ENCODE measurements around the gene PRDM16. TPM values are rescaled to one million over a fixed set of nuclear protein-coding genes. Genes with fewer than 3 reads are reported as not detected.

PRDM16 gene
- total and polyA plus RNA-seq, 2 donors (not counting 1 experiment from before 2014, with no cell fraction given) = 0.03 to 0.12 TPM

GRCh38 chr1:3231826-3232225 lies 162.8 kb downstream of the PRDM16 start:
- no peaks in the 10 kb centered on the region for H3K4me1 Mint-ChIP-seq
- Histone ChIP-seq H3K79me2 (ENCODE audit: control insufficient read depth, insufficient read depth, low read length) (no peaks in the 10 kb centered on the region), H3K27me3 (replicated peaks in 1 of 4; ENCODE audit: control extremely low read depth in 1 of 4, control insufficient read depth in 3 of 4, insufficient read depth in 4 of 4, low read length in 3 of 4) (no peaks in the 10 kb centered on the region), H3K4me2 (replicated peaks; ENCODE audit: low read depth, low read length, poor library complexity, severe bottlenecking) (no peak overlapping the region), H2AFZ (ENCODE audit: insufficient read depth, low read depth, low read length, poor library complexity, severe bottlenecking) (no peak overlapping the region), H3K27ac (ENCODE audit: low read length in 2 of 2) (no peak overlapping the region), H3K9me3 (ENCODE audit: control extremely low read depth in 1 of 3, control insufficient read depth in 2 of 3, insufficient read depth in 1 of 3, low read length in 2 of 3) (no peaks in the 10 kb centered on the region), H3K4me1 (ENCODE audit: control insufficient read depth in 2 of 2, insufficient read depth in 2 of 2, low read length in 2 of 2) (no peaks in the 10 kb centered on the region), H4K20me1 (ENCODE audit: control insufficient read depth, insufficient read depth, low read length, poor library complexity, severe bottlenecking) (no peaks in the 10 kb centered on the region), H3K4me3 (ENCODE audit: control extremely low read depth in 1 of 5, extremely low read depth in 1 of 5, insufficient read depth in 1 of 5, low read depth in 2 of 5, low read length in 4 of 5) (no peak overlapping the region), H3K36me3 (replicated peaks in 1 of 2; ENCODE audit: control extremely low read depth in 1 of 2, control insufficient read depth in 1 of 2, extremely low read depth in 1 of 2, insufficient read depth in 2 of 2, low read length in 1 of 2) (no peaks in the 10 kb centered on the region), H3K9ac (ENCODE audit: low read length) (no peak overlapping the region)
- H3K27me3 Mint-ChIP-seq = no peaks in the 10 kb centered on the region
- no peaks in the 10 kb centered on the region for H3K9me3 Mint-ChIP-seq (ENCODE audit: insufficient read depth)
- H3K27ac Mint-ChIP-seq = no peak overlapping the region
- intact Hi-C loops (cut with micrococcal nuclease) = no loop called here
- POLR2A ChIA-PET = no interaction called here
- CTCF ChIA-PET = no interaction called here
- ATAC-seq (ENCODE audit: low read depth) (no peak), DNase-seq (no peak)
- no peak overlapping the region for H3K4me3 Mint-ChIP-seq
- no peak for TF ChIP-seq CTCF (IDR thresholded peaks at IDR 0.05)
- no peak for TF ChIP-seq EZH2 (IDR thresholded peaks at IDR 0.05; ENCODE audit: borderline replicate concordance, insufficient read depth, low read depth, low read length, poor library complexity, severe bottlenecking)
- WGBS (ENCODE audit: insufficient coverage) = 95% methylated on average over 16 of the region's 16 CpGs

- H3K27ac Mint-ChIP-seq = no peak overlapping the region
- intact Hi-C loops (cut with micrococcal nuclease) = no loop called here
- H3K4me2 ChIP-seq (replicated peaks; ENCODE audit: low read depth, low read length, poor library complexity, severe bottlenecking) = no peak overlapping the region
- no peak overlapping the region for H3K9ac ChIP-seq (ENCODE audit: low read length)
- H3K4me3 ChIP-seq (ENCODE audit: control extremely low read depth in 1 of 5, extremely low read depth in 1 of 5, insufficient read depth in 1 of 5, low read depth in 2 of 5, low read length in 4 of 5) = no peak overlapping the region
- no peaks in the 10 kb centered on the region for H3K27me3 Mint-ChIP-seq
- CTCF ChIA-PET = no interaction called here
- H3K27ac ChIP-seq (ENCODE audit: low read length in 2 of 2) = no peak overlapping the region
- no peaks in the 10 kb centered on the region for H4K20me1 ChIP-seq (ENCODE audit: control insufficient read depth, insufficient read depth, low read length, poor library complexity, severe bottlenecking)
- POLR2A ChIA-PET = no interaction called here
- H3K9me3 Mint-ChIP-seq (ENCODE audit: insufficient read depth) = no peaks in the 10 kb centered on the region
- no peak overlapping the region for H2AFZ ChIP-seq (ENCODE audit: insufficient read depth, low read depth, low read length, poor library complexity, severe bottlenecking)
- no peak for DNase-seq
- no peaks in the 10 kb centered on the region for H3K9me3 ChIP-seq (ENCODE audit: control extremely low read depth in 1 of 3, control insufficient read depth in 2 of 3, insufficient read depth in 1 of 3, low read length in 2 of 3)
- no peaks in the 10 kb centered on the region for H3K27me3 ChIP-seq (replicated peaks in 1 of 4; ENCODE audit: control extremely low read depth in 1 of 4, control insufficient read depth in 3 of 4, insufficient read depth in 4 of 4, low read length in 3 of 4)
- no peak for ATAC-seq (ENCODE audit: low read depth)
- no peaks in the 10 kb centered on the region for H3K79me2 ChIP-seq (ENCODE audit: control insufficient read depth, insufficient read depth, low read length)
- H3K36me3 ChIP-seq (replicated peaks in 1 of 2; ENCODE audit: control extremely low read depth in 1 of 2, control insufficient read depth in 1 of 2, extremely low read depth in 1 of 2, insufficient read depth in 2 of 2, low read length in 1 of 2) = no peaks in the 10 kb centered on the region
- no peaks in the 10 kb centered on the region for H3K4me1 Mint-ChIP-seq
- WGBS (ENCODE audit: insufficient coverage) = 88% methylated on average over 15 of the region's 15 CpGs
- no peaks in the 10 kb centered on the region for H3K4me1 ChIP-seq (ENCODE audit: control insufficient read depth in 2 of 2, insufficient read depth in 2 of 2, low read length in 2 of 2)
- no peak overlapping the region for H3K4me3 Mint-ChIP-seq
- TF ChIP-seq CTCF (IDR thresholded peaks at IDR 0.05) (no peak), EZH2 (IDR thresholded peaks at IDR 0.05; ENCODE audit: borderline replicate concordance, insufficient read depth, low read depth, low read length, poor library complexity, severe bottlenecking) (no peak)
Measured at GRCh38 chr1:3233031-3233430, 164.0 kb downstream of the PRDM16 start.
